Panc1 (cell line): ENCODE data around the gene PROX1. TPM values are rescaled to one million over a fixed set of nuclear protein-coding genes. Genes with fewer than 3 reads are reported as not detected.

Experiments
- ATAC-seq: fragments of 200-7000 bp; cut with Tn5 transposase; 2 replicates; pipeline ENCODE4 v1.9.1; 2020; ENCODE audit warnings: mild to moderate bottlenecking, moderate library complexity
- BruUV-seq: library from RNA; stranded (reverse); fragments of 400-500 nt; replicated peaks from 2 replicates; lab custom pipeline; 2021; lab: Mats Ljungman, UMichigan
- CTCF ChIA-PET: fragments of 300-600 bp; sonication (Branson Sonifier 250); formaldehyde crosslinking; loops from one replicate; lab custom pipeline; 2022; ENCODE audit warnings: antibody characterized with exemption; lab: Charles Lee
- POLR2A ChIA-PET: fragments of 300-600 bp; sonication (Branson Sonifier 250); formaldehyde crosslinking; loops from one replicate; lab custom pipeline; 2022; ENCODE audit warnings: antibody characterized with exemption; lab: Charles Lee
- DNase-seq: peaks from one replicate; pipeline ENCODE4 v3.0.0-alpha.2; 2010; ENCODE audit warnings: low read depth, low spot score
- H3K27ac ChIP-seq: 2 replicates; pipeline ENCODE4 v1.5.1; 2011; ENCODE audit warnings: mild to moderate bottlenecking, low read length, inconsistent platforms
- H3K27me3 ChIP-seq: fragments of 200-500 bp; sonication (Bioruptor generic); 2 replicates; pipeline ENCODE4 v1.6.0; 2014; ENCODE audit warnings: low read length, inconsistent platforms; ENCODE audit not compliant: control insufficient read depth, insufficient read depth
- H3K36me3 ChIP-seq: fragments of 200-500 bp; sonication (Bioruptor generic); 2 replicates; pipeline ENCODE4 v1.5.1; 2014; ENCODE audit warnings: inconsistent platforms, mild to moderate bottlenecking, low read length, moderate library complexity; ENCODE audit not compliant: control insufficient read depth, insufficient read depth
- H3K4me1 ChIP-seq: 2 replicates; pipeline ENCODE4 v1.5.1; 2011; ENCODE audit warnings: inconsistent platforms, mild to moderate bottlenecking, low read length, moderate library complexity; ENCODE audit not compliant: control insufficient read depth, insufficient read depth
- H3K4me3 ChIP-seq, 2 experiments: 2 replicates each; pipeline ENCODE4 v1.5.1; 2011 to 2012; ENCODE audit warnings: low read depth in 2 of 2, low read length in 2 of 2, mild to moderate bottlenecking in 2 of 2, inconsistent platforms in 1 of 2, moderate library complexity in 1 of 2
- H3K9me3 ChIP-seq: fragments of 200-500 bp; sonication (Bioruptor generic); 2 replicates; pipeline ENCODE4 v1.5.1; 2014; ENCODE audit warnings: low read depth, mild to moderate bottlenecking, inconsistent platforms, low read length, moderate library complexity; ENCODE audit not compliant: control insufficient read depth, insufficient read depth
- CTCF ChIP-seq: fragments of 450-650 bp; IDR thresholded peaks from 2 replicates; pipeline ENCODE4 v1.5.1; 2017; ENCODE audit warnings: mild to moderate bottlenecking
- POLR2AphosphoS5 ChIP-seq: IDR thresholded peaks from 2 replicates; pipeline ENCODE4 v1.6.1; 2012; ENCODE audit warnings: mild to moderate bottlenecking, low read depth, low read length, moderate library complexity
- REST ChIP-seq, 2 experiments: IDR thresholded peaks; 2 replicates each; pipeline ENCODE4 v1.6.1; 2011 to 2012; ENCODE audit warnings: low read depth in 2 of 2, control low read depth in 1 of 2, low read length in 1 of 2, mild to moderate bottlenecking in 1 of 2, moderate library complexity in 1 of 2; ENCODE audit not compliant: insufficient read depth in 1 of 2
- SIN3A ChIP-seq: IDR thresholded peaks from 2 replicates; pipeline ENCODE4 v1.6.1; 2012; ENCODE audit warnings: low read depth, mild to moderate bottlenecking, low read length, moderate library complexity, borderline replicate concordance; ENCODE audit not compliant: insufficient read depth
- TCF7L2 ChIP-seq: IDR thresholded peaks from 2 replicates; pipeline ENCODE4 v1.6.1; 2011; ENCODE audit warnings: mild to moderate bottlenecking, low read depth, low read length, inconsistent platforms
- in situ Hi-C: cut with HindIII; loops from 2 replicates; pipeline ENCODE4 v1.10.0; 2016; ENCODE audit warnings: low sequenced_read_pairs, low pct_unique_long_range_greater_than_20kb
- intact Hi-C: fragments of 100-400 bp; cut with micrococcal nuclease; formaldehyde crosslinking; loops from one replicate; pipeline ENCODE4 v1.10.0; 2022; ENCODE audit not compliant: unreplicated experiment
- total RNA-seq: library from RNA; stranded (reverse); gene quantifications from one replicate; pipeline ENCODE4 v1.2.1, GENCODE V29; 2021; ENCODE audit not compliant: unreplicated experiment

The PROX1 gene
- total RNA-seq, 1 experiment from 2014 or later, result 0.13 TPM

GRCh38 chr1:214027498-214027897 is 39.7 kb downstream of the PROX1 start:
- H3K4me3 ChIP-seq, result no peak overlapping the region
- H3K36me3 ChIP-seq, result no peaks in the 10 kb centered on the region
- no peaks in the 10 kb centered on the region for H3K4me1 ChIP-seq
- TF ChIP-seq SIN3A, result no peak
- no peak for TF ChIP-seq CTCF
- TF ChIP-seq REST (IDR thresholded peaks at IDR 0.05; ENCODE audit: insufficient read depth in 1 of 2, low read depth in 2 of 2, low read length in 1 of 2), result no peak
- no peak for TF ChIP-seq POLR2AphosphoS5
- no peak for TF ChIP-seq TCF7L2
- CTCF ChIA-PET, result interaction anchor here (0.6 kb wide), 1 partner anchor 53 kb away, joined by 5 read pairs; no protein-coding TSS in a partner anchor
- no TSS peak for BruUV-seq
- no peak overlapping the region for H3K27ac ChIP-seq
- in situ Hi-C loops, result no loop called here
- intact Hi-C loops, result no loop called here
- POLR2A ChIA-PET, result no interaction called here
- DNase-seq (no peak), ATAC-seq (no peak)
- H3K27me3 ChIP-seq, result peaks cover 14% of the 10 kb centered on the region
- no peaks in the 10 kb centered on the region for H3K9me3 ChIP-seq

- H3K36me3 ChIP-seq, result no peaks in the 10 kb centered on the region
- no peak overlapping the region for H3K27ac ChIP-seq
- H3K4me3 ChIP-seq, result no peak overlapping the region
- DNase-seq, result no peak
- in situ Hi-C loops (no loop called here), intact Hi-C loops (no loop called here)
- H3K27me3 ChIP-seq, result peaks cover 14% of the 10 kb centered on the region
- no peaks in the 10 kb centered on the region for H3K9me3 ChIP-seq
- POLR2A ChIA-PET, result no interaction called here
- TF ChIP-seq SIN3A (no peak), TCF7L2 (no peak), CTCF (no peak), POLR2AphosphoS5 (no peak), REST (IDR thresholded peaks at IDR 0.05; ENCODE audit: insufficient read depth in 1 of 2, low read depth in 2 of 2, low read length in 1 of 2) (no peak)
- no peaks in the 10 kb centered on the region for H3K4me1 ChIP-seq
- CTCF ChIA-PET, result no interaction called here
- BruUV-seq, result no TSS peak
- no peak for ATAC-seq
Measured at GRCh38 chr1:214028095-214028494, 40.3 kb downstream of the PROX1 start.
